Thymus (tissue), 11 donors: ENCODE data around the gene COL5A1. TPM values are rescaled to one million over a fixed set of nuclear protein-coding genes. Genes with fewer than 3 reads are reported as not detected.
A peak's percentile ranks its signal among the peaks of the same experiment; 100 is the strongest.
"Not testable (repeated sequence)": the region's sequence is repeated elsewhere in the genome, so short reads cannot be mapped to it uniquely, and the experiment has no call there.

ENCODE experiments used
- DNase-seq, 9 donors: peaks; one replicate each; pipeline ENCODE4 v3.0.0-alpha.2; 2013; ENCODE audit warnings: low spot score in 9 of 9, low read depth in 6 of 9, missing footprints in 1 of 9
- H3K27ac ChIP-seq, 2 donors: one replicate each; pipeline ENCODE4 v1.5.1; 2013; ENCODE audit warnings: control low read depth in 1 of 2, low read depth in 1 of 2, low read length in 1 of 2, mild to moderate bottlenecking in 1 of 2, moderate library complexity in 1 of 2
- H3K27me3 ChIP-seq, 2 donors: one replicate each; pipeline ENCODE4 v1.5.1; 2013; ENCODE audit warnings: low read length in 1 of 2; ENCODE audit not compliant: control insufficient read depth in 2 of 2, insufficient read depth in 1 of 2
- H3K36me3 ChIP-seq, 2 donors: one replicate each; pipeline ENCODE4 v1.5.1; 2013; ENCODE audit warnings: low read length in 1 of 2, mild to moderate bottlenecking in 1 of 2, moderate library complexity in 1 of 2; ENCODE audit not compliant: control insufficient read depth in 2 of 2, insufficient read depth in 2 of 2
- H3K4me1 ChIP-seq, 2 donors: one replicate each; pipeline ENCODE4 v1.5.1; 2013; ENCODE audit warnings: low read length in 2 of 2; ENCODE audit not compliant: control insufficient read depth in 2 of 2, insufficient read depth in 2 of 2
- H3K4me3 ChIP-seq, 2 donors: one replicate each; pipeline ENCODE4 v1.5.1; 2013; ENCODE audit warnings: low read length in 2 of 2, control low read depth in 1 of 2, mild to moderate bottlenecking in 1 of 2
- H3K9me3 ChIP-seq, 2 donors: one replicate each; pipeline ENCODE4 v1.5.1; 2013; ENCODE audit warnings: low read length in 1 of 2, mild to moderate bottlenecking in 1 of 2; ENCODE audit not compliant: control insufficient read depth in 2 of 2, insufficient read depth in 1 of 2
- WGBS: extraction: QIAGEN DNeasy Blood & Tissue Kit; methylation state at CpG from one replicate; pipeline ENCODE4 v1.1.7; 2013; 5-methylcytosine and 5-hydroxymethylcytosine counted together
- polyA plus RNA-seq: library from polyadenylated mRNA; stranded (reverse); fragments of 200-250 nt; gene quantifications from one replicate; pipeline ENCODE4 v1.2.3, GENCODE V29; 2013
- total RNA-seq: library from RNA; stranded (reverse); fragments of 120-200 nt; gene quantifications from one replicate; pipeline ENCODE4 v1.2.4, GENCODE V29; 2013
- donor health status: healthy.

The COL5A1 gene
- total and polyA plus RNA-seq, 2 donors: 3.2 to 7.6 TPM

DNA sequence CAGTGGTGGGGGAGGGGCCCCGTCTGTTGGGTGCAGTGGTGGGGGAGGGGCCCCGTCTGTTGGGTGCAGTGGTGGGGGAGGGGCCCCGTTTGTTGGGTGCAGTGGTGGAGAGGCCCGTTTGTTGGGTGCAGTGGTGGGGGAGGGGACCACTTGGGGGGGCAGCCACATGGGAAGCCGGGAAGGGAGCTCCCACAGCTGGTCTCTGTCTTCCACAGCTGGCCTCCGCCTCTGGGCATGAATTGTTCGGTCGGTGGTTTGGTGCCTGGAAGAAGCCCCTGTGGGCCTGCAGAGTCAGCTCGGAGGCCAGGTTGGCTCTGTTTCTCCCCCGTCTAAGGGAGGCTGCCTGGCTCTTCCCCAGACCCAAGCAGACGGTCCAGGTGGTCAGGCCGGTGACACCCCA is 69.3 kb downstream of the COL5A1 start:
- Histone ChIP-seq H3K9me3 (peaks cover 0 to 4% of the 10 kb centered on the region in 2 donors), H3K4me3 (no peak overlapping the region), H3K27me3 (no peaks in the 10 kb centered on the region), H3K4me1 (peaks cover 0 to 4% of the 10 kb centered on the region in 2 donors), H3K27ac (no peak overlapping the region), H3K36me3 (no peaks in the 10 kb centered on the region)
- 94% methylated on average over 12 of the region's 12 CpGs for WGBS
- no peak for DNase-seq

GRCh38 chr9:134712243-134712642 is 70.6 kb downstream of the COL5A1 start:
- Histone ChIP-seq H3K36me3 (no peaks in the 10 kb centered on the region), H3K4me3 (no peak overlapping the region), H3K4me1 (no peaks in the 10 kb centered on the region), H3K9me3 (peaks cover 0 to 4% of the 10 kb centered on the region in 2 donors), H3K27me3 (no peaks in the 10 kb centered on the region), H3K27ac (peak overlapping the region in 1 of 2 donors; percentile 25)
- DNase-seq: no peak
- whole genome bisulfite sequencing: 71% methylated on average over 2 of the region's 2 CpGs

GRCh38 chr9:134712926-134713325 is 71.3 kb downstream of the COL5A1 start:
- Histone ChIP-seq H3K4me1 (no peaks in the 10 kb centered on the region), H3K4me3 (no peak overlapping the region), H3K27ac (no peak overlapping the region), H3K27me3 (no peaks in the 10 kb centered on the region), H3K36me3 (no peaks in the 10 kb centered on the region), H3K9me3 (peaks cover 0 to 4% of the 10 kb centered on the region in 2 donors)
- DNase-seq: no peak
- WGBS: 86% methylated on average over 10 of the region's 10 CpGs

DNA sequence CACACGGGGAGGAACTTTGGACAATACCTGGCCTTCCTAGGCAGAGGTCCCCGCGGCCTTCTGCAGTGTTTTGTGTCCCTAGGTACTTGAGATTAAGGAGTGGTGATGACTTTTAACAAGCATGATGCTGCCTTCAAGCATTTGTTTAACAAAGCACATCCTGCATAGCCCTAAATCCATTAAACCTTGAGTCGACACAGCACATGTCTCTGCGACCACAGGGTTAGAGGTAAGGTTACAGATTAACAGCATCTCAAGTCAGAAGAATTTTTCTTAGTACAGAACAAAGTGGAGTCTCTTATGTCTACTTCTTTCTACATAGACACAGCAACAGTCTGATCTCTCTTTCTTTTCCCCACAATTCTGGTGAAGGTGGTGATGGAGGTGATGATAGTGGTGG is 73.9 kb downstream of the COL5A1 start:
- H3K36me3 ChIP-seq, H3K27ac ChIP-seq, H3K4me1 ChIP-seq, H3K4me3 ChIP-seq, DNase-seq, H3K27me3 ChIP-seq, H3K9me3 ChIP-seq: not testable (repeated sequence)
- 92% methylated on average over 5 of the region's 5 CpGs for WGBS

DNA sequence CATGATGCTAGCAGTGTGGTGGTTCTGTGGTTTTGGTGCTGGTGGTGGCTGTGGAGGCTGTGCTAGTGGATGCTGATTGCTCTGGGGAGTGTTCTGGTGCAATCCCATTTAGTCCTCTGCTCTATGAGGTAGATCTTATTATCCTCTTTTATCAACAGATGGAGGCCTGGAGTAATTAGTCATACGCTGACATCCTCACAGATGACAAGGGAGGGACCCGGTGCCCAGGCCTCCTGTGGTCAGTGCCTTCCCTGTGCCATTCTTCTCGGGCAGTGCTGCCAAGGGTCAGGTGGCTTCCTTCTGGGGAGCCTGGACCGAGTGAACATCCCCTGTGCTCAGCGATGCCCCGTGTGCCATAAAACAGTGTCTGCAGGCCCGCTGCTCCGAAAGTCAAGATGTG is 74.5 kb downstream of the COL5A1 start:
- 92% methylated on average over 8 of the region's 8 CpGs for WGBS
- DNase-seq: no peak
- Histone ChIP-seq H3K36me3 (no peaks in the 10 kb centered on the region), H3K27ac (no peak overlapping the region), H3K27me3 (no peaks in the 10 kb centered on the region), H3K4me3 (no peak overlapping the region), H3K4me1 (no peaks in the 10 kb centered on the region), H3K9me3 (peaks cover 0 to 4% of the 10 kb centered on the region in 2 donors)

GRCh38 chr9:134717056-134717455 is 75.5 kb downstream of the COL5A1 start:
- Histone ChIP-seq H3K36me3 (no peaks in the 10 kb centered on the region), H3K4me1 (no peaks in the 10 kb centered on the region), H3K27me3 (no peaks in the 10 kb centered on the region), H3K27ac (no peak overlapping the region), H3K4me3 (no peak overlapping the region), H3K9me3 (no peaks in the 10 kb centered on the region)
- DNase-seq: no peak
- 92% methylated on average over 20 of the region's 20 CpGs for WGBS

GRCh38 chr9:134717924-134718645 is 76.5 kb downstream of the COL5A1 start:
- Histone ChIP-seq H3K9me3 (no peaks in the 10 kb centered on the region), H3K27me3 (peaks cover 0 to 2% of the 10 kb centered on the region in 2 donors), H3K36me3 (no peaks in the 10 kb centered on the region), H3K27ac (no peak overlapping the region), H3K4me3 (no peak overlapping the region), H3K4me1 (peaks cover 0 to 4% of the 10 kb centered on the region in 2 donors)
- 92% methylated on average over 24 of the region's 24 CpGs for WGBS
- no peak for DNase-seq

DNA sequence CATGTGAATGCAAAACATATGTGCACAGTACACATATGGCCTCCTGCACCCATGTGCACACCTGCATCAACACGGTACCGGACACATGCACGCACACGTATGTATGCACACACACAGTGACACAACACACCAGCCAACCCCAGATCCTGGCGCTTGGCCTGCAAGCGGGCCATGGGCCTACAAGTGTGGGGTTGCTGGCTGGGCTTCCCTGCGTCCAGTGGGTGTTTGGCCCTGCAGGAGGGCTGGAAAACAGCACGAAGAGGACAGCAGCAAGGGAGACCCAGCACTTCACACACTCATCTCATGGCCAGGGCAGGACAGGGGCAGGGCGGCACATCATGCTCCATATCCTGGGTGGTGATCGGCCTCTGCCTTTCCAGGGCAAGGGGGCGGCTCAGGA is 77.7 kb downstream of the COL5A1 start:
- no peaks in the 10 kb centered on the region for H3K36me3 ChIP-seq
- no peaks in the 10 kb centered on the region for H3K9me3 ChIP-seq
- peaks cover 0 to 2% of the 10 kb centered on the region in 2 donors for H3K27me3 ChIP-seq
- H3K4me3 ChIP-seq: no peak overlapping the region
- 98% methylated on average over 11 of the region's 11 CpGs for WGBS
- no peak for DNase-seq
- peaks cover 0 to 5% of the 10 kb centered on the region in 2 donors for H3K4me1 ChIP-seq
- no peak overlapping the region for H3K27ac ChIP-seq

DNA sequence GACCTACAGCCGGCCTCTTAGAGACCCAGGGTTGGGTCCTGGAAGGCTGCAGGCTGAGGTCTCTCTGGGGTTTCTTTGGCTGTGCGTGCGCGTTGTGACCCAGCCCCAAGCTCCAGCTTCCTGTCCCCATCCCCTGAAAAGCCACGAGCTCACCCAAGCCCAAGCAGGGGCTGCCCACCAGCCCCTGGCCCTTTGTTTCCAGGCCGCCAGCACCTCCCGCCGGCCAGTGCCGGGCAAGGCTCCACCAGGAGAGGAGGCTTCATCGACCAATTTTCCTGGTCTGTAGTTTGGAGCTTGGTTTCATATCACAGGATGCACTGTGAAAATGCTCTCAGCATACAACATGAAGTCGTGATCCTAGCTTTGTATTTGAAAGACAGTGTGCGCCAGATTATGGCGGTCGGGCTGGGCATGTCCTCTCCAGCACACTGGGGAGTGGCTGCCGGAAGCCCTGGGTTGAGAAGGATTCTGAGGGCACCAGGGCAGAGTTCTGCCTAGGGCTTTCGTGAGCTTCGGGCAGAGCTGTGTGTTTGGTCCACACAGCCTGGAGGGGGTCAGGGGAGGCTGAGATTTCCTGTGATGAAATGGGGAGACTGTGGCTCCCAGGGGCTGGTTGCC is 78.6 kb downstream of the COL5A1 start:
- DNase-seq: no peak
- peaks cover 0 to 5% of the 10 kb centered on the region in 2 donors for H3K4me1 ChIP-seq
- WGBS: 91% methylated on average over 17 of the region's 17 CpGs

More for the DNA sequence above, 78.6 kb downstream of the COL5A1 start:
- Histone ChIP-seq H3K27me3 (peaks cover 0 to 2% of the 10 kb centered on the region in 2 donors), H3K4me3 (no peak overlapping the region), H3K36me3 (no peaks in the 10 kb centered on the region), H3K27ac (no peak overlapping the region), H3K9me3 (no peaks in the 10 kb centered on the region)
